Nephron (organoid): ENCODE measurements around the gene PPRC1.

Experiments used
- H3K27ac Mint-ChIP-seq, 3 experiments: 2 replicates each; pipeline ENCODE4 v1.8.0; 2020; ENCODE audit warnings: mixed read lengths in 3 of 3, mild to moderate bottlenecking in 2 of 3, moderate library complexity in 1 of 3
- H3K27me3 Mint-ChIP-seq: 2 replicates; pipeline ENCODE4 v1.8.0; 2021; ENCODE audit warnings: low read depth, mild to moderate bottlenecking, moderate library complexity, mixed read lengths
- H3K36me3 Mint-ChIP-seq: 2 replicates; pipeline ENCODE4 v1.8.0; 2020; ENCODE audit warnings: low read depth, mixed read lengths
- H3K4me1 Mint-ChIP-seq: 2 replicates; pipeline ENCODE4 v1.8.0; 2020; ENCODE audit warnings: mixed read lengths
- H3K4me3 Mint-ChIP-seq, 3 experiments: 2 replicates each; pipeline ENCODE4 v1.8.0; 2020; ENCODE audit warnings: mild to moderate bottlenecking in 3 of 3, mixed read lengths in 3 of 3, moderate library complexity in 2 of 3
- H3K9me3 Mint-ChIP-seq: 2 replicates; pipeline ENCODE4 v1.8.0; 2020; ENCODE audit warnings: mixed read lengths
- TF ChIP-seq, protein P1 (sequence below), 3 experiments: fragments of 200-600 bp; sonication (generic); IDR thresholded peaks; one replicate each; pipeline ENCODE4 v1.5.0; 2021; ENCODE audit warnings: antibody characterized with exemption in 3 of 3; ENCODE audit not compliant: unreplicated experiment in 3 of 3

PPRC1 gene

DNA sequence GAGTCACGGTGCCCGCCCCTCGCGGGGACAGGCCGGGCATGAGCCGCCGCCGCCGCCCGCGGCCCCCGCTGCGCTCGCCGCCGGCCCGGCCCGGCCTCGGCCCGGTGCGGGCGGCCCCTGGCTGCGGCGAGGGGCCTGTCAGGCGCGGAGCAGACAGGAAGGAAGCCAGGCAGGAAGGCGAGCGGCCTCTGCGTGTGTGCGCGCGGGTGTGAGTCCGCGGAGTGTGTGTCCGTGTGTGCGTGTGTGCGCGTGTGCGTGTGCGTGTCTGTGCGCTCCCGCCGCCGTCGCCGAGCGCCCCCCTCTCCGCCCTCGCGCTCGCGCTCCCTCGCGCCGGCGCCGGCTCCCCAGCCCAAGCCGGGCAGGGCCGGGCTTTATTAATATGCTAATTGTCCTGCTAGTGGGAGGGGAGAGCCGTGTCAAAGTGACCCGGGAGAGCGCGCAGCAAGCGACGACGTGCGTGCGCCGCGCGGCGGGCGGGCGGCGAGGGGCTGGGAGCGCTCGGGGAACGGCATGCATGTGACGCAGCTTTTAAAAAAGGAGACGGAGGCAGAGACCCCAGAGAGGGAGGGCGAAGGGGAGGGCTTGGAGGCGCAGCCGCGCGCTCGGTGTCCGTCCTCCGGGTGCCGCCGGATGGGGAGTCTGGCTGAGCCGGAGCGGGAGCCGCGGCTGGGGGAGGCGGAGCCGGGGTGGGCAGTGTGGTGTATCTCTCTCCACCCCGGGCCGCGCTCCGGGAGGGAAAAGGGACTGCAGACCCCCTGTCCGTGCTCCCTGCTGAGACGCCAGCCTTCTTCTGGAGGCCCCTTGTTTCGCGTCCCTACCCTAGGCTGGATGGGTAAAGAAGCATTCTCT is 12.5 kb upstream of the PPRC1 start, which contains the start of gene LDB1:
TSS of gene LDB1 (minus strand) at position 227 of the 849 bp plus-strand sequence. CDS start 258 bp downstream, outside the sequence.
- Mint-ChIP-seq H3K27ac (peak within 1 kb of the TSS; percentile 95 to 100 (median 99)), H3K4me3 (peak within 1 kb of the TSS; percentile 92 to 98 (median 97)), H3K4me1 (peaks cover 60% of the 10 kb centered on the region), H3K36me3 (no peaks in the 10 kb centered on the region), H3K9me3 (no peaks in the 10 kb centered on the region), H3K27me3 (no peaks in the 10 kb centered on the region)
- TF ChIP-seq, protein P1, sequence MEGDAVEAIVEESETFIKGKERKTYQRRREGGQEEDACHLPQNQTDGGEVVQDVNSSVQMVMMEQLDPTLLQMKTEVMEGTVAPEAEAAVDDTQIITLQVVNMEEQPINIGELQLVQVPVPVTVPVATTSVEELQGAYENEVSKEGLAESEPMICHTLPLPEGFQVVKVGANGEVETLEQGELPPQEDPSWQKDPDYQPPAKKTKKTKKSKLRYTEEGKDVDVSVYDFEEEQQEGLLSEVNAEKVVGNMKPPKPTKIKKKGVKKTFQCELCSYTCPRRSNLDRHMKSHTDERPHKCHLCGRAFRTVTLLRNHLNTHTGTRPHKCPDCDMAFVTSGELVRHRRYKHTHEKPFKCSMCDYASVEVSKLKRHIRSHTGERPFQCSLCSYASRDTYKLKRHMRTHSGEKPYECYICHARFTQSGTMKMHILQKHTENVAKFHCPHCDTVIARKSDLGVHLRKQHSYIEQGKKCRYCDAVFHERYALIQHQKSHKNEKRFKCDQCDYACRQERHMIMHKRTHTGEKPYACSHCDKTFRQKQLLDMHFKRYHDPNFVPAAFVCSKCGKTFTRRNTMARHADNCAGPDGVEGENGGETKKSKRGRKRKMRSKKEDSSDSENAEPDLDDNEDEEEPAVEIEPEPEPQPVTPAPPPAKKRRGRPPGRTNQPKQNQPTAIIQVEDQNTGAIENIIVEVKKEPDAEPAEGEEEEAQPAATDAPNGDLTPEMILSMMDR (IDR thresholded peaks at IDR 0.05; ENCODE audit: unreplicated experiment in 3 of 3): no peak

DNA sequence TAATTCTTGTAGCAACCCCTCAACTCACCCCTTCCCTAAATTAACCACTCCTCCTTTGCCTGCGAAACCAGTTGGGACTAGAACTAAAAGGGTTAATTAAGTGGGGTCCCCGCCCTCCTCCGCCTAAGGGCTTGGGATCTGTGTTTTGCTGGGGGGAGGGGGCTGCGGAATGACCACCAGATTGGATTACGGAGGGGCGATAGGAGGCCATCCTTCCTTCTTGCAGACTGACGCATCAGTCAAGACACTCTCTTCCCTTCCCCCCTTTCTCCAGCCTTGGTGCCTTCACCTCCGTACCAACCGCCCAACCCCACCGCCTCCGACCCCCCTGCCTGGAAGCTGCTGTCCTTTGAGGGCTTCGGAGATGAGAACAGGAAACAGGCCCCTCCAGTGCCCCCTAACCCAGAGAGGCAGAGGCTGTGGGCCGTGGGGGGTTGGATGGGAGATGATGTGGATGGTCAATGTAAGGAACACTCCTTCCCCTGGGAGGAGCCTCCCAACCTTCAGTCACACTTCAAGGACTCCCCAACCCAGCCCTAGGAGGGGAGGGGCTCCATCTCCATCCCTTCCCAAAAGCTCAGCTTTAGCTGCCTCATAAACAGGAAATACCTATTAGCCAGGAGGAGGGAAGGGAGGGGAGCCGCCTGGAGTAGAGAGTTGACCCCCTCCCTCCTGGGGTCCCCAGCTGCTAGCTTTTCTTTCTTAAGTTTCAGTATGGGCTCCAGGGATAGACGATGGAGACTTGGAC is 11.7 kb upstream of the PPRC1 start:
- Mint-ChIP-seq H3K4me1 (peaks cover 52% of the 10 kb centered on the region), H3K27ac (peak overlapping the region; percentile 95 to 100 (median 99)), H3K27me3 (no peaks in the 10 kb centered on the region), H3K36me3 (no peaks in the 10 kb centered on the region), H3K4me3 (peak overlapping the region; percentile 92 to 96 (median 95)), H3K9me3 (no peaks in the 10 kb centered on the region)
- TF ChIP-seq, protein P1 (IDR thresholded peaks at IDR 0.05; ENCODE audit: unreplicated experiment in 3 of 3): no peak

DNA sequence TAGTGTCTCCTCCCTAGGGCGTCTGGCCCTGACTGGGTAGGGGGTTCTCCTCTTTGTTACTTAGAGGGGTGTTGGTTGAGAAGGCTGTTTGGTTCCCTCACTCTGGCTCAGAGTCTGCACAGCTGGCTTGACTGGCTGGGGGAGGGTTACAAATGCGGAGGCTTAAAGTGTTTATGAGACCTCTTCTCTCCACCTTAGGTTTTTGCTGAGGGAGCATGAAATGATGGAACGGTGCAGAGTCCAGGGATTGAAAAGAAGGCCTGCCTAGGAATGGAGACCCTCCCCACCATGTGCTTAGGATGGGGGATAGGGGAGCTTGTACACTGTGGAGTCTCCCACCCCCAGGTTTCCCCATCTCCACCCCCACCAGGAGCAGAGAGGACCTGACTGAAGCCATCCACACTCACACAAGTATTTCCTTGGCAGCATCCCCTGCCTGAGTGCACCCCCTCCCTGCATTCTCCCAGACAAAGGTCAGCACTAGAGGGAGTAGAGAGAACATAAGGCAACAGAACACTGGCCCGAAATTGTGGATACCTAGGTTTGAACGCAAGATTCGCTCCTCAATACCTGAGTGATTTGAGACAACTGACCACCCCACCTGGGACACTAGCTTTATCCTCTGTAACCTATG is 11.0 kb upstream of the PPRC1 start:
- H3K27me3 Mint-ChIP-seq: no peaks in the 10 kb centered on the region
- TF ChIP-seq, protein P1 (IDR thresholded peaks at IDR 0.05; ENCODE audit: unreplicated experiment in 3 of 3): peak in 2 of 3 experiments; percentile 30
- H3K27ac Mint-ChIP-seq: peak overlapping the region; percentile 95 to 100 (median 99)
- no peaks in the 10 kb centered on the region for H3K9me3 Mint-ChIP-seq
- peaks cover 45% of the 10 kb centered on the region for H3K4me1 Mint-ChIP-seq
- H3K36me3 Mint-ChIP-seq: no peaks in the 10 kb centered on the region
- H3K4me3 Mint-ChIP-seq: peak overlapping the region; percentile 92 to 96 (median 95)

DNA sequence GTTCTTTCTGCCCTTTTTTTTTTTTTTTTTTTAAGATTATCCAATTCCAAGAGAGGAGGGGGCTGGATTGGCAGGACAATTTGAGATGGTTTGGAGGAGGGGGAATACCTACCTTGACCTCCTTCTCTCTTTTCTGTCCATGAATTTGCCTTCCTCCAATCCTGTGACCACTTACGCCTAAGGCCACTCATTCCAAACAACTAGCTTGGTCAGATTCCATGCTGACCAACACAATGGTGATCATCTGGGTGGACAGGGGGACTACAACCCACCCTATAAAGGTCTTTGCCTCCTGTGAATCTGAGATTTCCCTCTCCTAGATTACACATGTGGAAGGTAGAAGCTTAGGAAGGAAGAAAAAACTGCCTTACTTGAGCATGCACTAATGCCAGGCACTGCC is 10.4 kb upstream of the PPRC1 start:
- Mint-ChIP-seq H3K27ac (peak overlapping the region; percentile 95 to 100 (median 99)), H3K4me3 (peak overlapping the region; percentile 61 to 95 (median 70)), H3K36me3 (no peaks in the 10 kb centered on the region), H3K27me3 (no peaks in the 10 kb centered on the region), H3K9me3 (no peaks in the 10 kb centered on the region), H3K4me1 (peaks cover 39% of the 10 kb centered on the region)
- TF ChIP-seq, protein P1 (IDR thresholded peaks at IDR 0.05; ENCODE audit: unreplicated experiment in 3 of 3): no peak

DNA sequence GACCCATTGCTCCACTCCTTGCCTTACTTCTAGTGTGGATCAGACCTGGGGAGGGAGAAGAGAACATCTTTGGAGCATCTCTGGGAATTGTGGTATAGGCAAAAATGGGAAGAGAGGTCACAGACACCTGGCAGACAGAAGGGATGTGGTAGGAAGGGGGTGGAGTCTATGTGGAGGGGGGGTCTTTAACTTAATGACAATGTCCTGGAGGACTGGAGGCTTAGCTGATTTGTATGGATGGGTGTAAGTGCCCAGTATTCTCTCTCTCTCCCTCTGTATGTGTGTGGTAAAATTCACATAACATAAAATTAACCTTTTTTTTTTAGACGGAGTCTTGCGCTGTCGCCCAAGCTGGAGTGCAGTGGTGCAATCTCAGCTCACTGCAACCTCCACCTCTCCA is 9.6 kb upstream of the PPRC1 start:
- H3K9me3 Mint-ChIP-seq: no peaks in the 10 kb centered on the region

More for the DNA sequence above, 9.6 kb upstream of the PPRC1 start:
- H3K4me1 Mint-ChIP-seq: peaks cover 32% of the 10 kb centered on the region
- H3K27ac Mint-ChIP-seq: peak overlapping the region; percentile 95 to 100 (median 99)
- peak overlapping the region in 1 of 3 experiments; percentile 95 for H3K4me3 Mint-ChIP-seq
- no peaks in the 10 kb centered on the region for H3K36me3 Mint-ChIP-seq
- no peaks in the 10 kb centered on the region for H3K27me3 Mint-ChIP-seq
- TF ChIP-seq, protein P1 (IDR thresholded peaks at IDR 0.05; ENCODE audit: unreplicated experiment in 3 of 3): no peak
